COLO668 (cell line): ENCODE results near the gene CAB39L.

Experiments used
- DNase-seq: peaks from one replicate; lab custom pipeline; 2025; ENCODE audit not compliant: unreplicated experiment; lab: John Stamatoyannopoulos, UW

The CAB39L gene

GRCh38 chr13:49443704-49444523 lies at the start of gene CAB39L, which contains the start of gene SETDB2:
TSS of gene CAB39L (minus strand) at chr13:49444064. CDS start at chr13:49382910, 61,154 bp downstream.
TSS of gene SETDB2 (plus strand) at chr13:49444274. CDS start at chr13:49451894, 7,620 bp downstream.
- peak; percentile 100 for DNase-seq

DNA sequence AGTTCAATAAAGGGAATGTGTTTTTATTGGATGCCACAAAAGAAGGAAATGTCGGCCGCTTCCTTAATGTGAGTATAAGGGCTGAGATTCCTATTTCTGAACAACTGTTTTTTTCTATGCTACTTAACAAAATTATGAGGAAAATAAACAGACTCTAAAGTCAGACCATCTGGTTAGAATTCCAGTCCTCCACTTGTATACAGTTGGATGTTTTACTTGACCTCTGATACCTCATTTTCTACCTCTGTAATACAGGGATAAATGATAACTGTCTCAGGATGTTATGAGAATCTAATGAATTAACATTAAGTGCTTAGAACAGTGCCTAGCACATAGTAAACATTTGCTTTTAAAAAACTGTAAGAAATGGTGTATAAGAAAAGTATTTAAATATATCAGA lies 44.7 kb upstream of the CAB39L start:
- no peak for DNase-seq

DNA sequence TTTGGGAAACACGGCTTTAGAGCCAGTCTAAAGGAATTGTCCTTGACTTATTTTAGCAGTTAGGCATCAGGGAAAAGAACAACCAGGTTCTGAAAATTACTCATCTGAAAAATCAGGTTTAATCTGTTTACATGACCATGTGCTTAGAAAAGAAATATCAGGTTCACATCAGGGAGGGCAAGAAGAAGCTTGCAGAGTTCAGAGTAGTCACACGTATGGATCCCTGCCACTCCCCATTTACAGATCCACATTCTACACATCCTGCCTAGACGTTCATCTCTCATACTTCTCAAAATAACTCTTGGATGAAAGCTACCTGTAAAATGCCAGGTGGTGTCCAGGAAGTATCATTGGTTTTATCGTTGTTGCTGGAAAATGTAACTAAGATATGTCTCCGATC lies 37.9 kb upstream of the CAB39L start:
- no peak for DNase-seq

GRCh38 chr13:49476529-49476928 lies 32.7 kb upstream of the CAB39L start:
- no peak for DNase-seq

DNA sequence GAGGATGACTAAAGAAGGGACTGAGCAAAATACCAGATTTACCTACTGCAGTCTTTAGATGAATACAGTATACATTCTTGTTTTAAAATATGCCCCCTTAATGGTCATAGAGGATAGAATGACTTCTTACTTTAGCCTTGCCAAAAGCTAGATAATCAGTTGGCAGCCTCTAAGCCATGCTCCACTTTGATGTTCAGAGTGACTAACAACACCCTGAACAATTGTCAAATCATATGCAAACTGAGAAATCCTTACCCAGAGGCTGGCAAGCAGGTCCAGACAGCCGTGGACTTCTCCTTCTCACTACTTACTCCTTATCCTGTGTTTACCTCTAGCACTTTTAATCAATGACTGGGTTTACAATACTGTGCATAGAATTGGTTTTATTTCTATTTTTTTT lies 28.3 kb upstream of the CAB39L start:
- DNase-seq: no peak

DNA sequence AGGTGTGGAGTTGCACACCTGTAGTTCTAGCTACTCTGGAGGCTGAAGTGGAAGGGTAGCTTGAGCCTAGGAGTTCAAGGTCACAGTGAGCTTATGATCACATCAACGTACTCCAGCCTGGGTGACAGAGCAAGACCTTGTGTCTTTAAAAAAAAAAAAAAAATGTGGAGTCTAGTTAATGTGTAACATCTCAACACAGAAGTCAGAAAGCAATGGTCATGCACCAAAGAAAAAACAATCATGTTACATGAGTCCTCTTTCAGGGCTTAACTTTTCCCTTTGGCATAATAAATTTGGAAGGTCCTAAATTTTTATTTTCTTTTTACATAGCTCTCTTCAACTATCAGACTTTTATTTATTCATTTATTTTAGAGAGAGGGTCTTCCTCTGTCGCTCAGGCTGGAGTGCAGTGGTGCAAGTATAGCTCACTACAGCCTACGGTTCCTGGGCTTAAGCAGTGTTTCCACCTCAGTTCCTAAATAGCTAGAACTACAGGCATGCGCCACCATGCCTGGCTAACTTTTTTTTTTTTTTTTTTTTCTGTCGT lies 22.5 kb upstream of the CAB39L start:
- no peak for DNase-seq

DNA sequence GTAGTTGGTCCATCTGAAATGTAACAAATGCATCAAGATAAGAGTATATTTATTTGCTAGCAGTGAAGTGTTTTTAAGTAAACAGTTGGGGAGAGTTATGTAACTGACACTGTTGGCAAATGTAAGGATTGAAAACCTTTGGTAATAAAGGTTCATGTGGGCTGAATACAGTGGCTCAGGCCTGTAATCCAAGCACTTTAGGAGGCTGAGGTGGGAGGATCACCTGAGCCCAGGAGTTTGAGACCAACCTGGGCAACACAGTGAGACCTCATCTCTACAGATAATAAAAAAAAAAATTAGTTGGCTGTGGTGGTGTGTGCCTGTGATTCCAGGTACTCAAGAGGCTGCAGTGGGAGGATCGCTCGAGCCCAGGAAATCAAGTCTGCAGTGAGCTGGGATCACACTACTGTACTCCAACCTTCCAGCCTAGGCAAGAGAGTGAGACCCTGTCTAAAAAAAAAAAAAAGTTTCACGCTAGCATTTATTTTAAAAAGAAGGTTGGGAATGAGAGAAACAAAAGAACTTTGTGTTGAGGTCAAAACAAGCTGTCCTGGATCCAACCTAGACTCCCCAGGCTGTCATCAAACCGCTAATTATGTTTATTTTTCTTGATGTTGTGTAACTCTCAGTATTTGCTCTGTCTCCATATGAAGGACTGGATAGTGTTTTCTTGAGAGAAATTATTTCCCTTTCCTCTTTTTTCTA lies 20.9 kb upstream of the CAB39L start:
- DNase-seq: no peak

DNA sequence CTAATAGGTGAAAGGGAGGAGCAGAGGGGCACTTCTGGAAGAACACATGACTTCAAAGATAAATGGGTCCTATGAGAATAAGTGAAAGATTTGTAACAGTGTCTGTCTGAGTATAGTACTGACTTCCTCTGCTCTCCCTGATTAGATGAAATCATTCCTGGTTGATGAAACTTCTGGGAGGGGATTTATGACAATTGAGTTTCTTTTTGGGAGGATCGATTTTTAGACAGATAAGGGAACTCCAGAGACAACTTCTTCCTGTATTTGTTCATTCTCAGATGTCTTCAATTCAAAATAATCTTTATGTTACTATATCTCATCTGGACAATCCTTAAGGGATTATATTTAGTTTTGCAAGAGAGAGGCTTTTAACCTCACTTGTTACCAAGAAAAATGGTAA lies 20.2 kb upstream of the CAB39L start:
- DNase-seq: no peak

GRCh38 chr13:49459580-49459979 lies 15.7 kb upstream of the CAB39L start:
- no peak for DNase-seq

GRCh38 chr13:49457221-49457620 lies 13.4 kb upstream of the CAB39L start:
- no peak for DNase-seq

- no peak for DNase-seq
These were observed 12.3 kb upstream of the CAB39L start for GRCh38 chr13:49456156-49456555.

- no peak for DNase-seq
These were observed 11.1 kb upstream of the CAB39L start for GRCh38 chr13:49455007-49455398.

DNA sequence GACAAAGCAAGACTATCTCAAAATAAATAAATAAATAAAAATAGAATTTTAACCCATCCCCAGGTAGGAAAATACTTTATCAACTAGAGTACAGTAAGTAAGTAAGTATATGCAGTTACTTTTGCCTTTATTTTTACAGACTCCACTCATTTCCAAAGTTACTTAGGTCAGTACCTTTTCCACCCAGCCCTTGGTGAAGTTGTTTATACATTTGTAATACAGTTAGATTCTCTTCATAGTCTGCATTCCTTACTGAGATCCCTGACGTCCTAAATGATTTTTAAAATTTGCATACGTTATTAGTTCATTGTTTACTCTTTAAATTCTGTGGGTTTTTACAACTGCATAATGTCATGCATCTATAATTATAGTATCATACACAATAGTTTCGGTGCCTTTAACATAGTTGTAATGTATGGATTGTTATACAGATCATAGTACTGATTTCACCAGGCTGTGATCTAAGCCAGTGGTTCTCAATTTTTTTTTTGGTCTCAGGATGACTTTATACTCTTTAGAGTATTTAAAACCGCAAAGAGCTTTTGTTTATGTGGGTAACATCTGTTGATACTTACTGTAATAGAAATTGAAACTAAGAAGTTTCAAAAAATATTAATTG lies 10.6 kb upstream of the CAB39L start:
- DNase-seq: no peak

GRCh38 chr13:49453465-49453864 lies 9.6 kb upstream of the CAB39L start:
- DNase-seq: no peak

DNA sequence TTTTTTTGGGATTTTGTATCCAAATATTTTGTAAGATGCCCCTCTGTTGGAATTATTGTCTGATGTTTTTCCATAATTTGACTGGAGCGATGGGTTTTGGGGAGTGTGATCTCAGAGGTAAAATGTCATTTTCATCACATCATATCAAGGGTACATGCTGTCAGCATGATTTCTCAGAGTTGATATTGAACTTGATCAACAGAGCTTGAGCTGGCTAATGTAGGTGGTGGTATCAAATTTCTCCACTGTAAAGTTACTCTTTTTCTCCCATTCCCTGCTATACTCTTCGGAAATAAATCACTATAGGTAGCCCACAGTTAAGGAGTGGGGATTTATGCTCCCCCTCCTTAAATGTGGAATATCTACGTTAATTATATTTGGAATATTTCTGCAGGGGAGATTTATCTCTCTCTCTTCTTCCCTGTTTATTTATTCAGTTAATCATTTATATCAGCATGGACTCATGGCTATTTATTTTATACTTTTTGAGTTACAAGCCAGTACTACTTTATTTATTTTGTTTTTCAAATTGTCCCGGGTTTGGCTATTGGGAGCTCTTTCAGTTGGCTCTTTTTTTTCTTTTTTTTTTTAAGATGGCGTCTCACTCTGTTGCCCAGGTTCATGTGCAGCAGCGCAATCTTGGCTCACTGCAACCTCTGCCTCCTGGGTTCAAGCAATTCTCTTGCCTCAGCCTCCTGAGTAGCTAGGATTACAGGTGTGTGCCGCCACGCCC lies 9.0 kb upstream of the CAB39L start:
- DNase-seq: no peak

GRCh38 chr13:49450105-49450819 lies 6.4 kb upstream of the CAB39L start:
- no peak for DNase-seq

DNA sequence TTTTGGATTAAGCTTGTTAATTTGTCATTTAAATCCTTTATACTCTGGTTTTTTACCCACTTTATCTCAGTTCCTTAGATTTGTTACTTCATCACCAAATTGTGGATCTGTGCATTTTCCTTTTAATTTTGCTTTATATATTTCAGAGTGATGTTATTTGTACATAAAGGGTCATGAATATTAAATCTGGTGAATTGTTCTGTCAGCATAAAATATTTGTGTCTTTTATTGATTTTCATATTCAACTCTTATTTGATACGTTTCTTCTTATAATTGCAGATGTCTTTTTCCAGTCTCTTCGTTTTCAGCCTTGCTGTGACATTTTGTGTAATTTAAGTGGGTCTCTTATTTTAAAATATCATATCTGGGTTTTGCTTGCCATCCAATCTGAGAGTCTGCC lies 4.9 kb upstream of the CAB39L start:
- DNase-seq: no peak

DNA sequence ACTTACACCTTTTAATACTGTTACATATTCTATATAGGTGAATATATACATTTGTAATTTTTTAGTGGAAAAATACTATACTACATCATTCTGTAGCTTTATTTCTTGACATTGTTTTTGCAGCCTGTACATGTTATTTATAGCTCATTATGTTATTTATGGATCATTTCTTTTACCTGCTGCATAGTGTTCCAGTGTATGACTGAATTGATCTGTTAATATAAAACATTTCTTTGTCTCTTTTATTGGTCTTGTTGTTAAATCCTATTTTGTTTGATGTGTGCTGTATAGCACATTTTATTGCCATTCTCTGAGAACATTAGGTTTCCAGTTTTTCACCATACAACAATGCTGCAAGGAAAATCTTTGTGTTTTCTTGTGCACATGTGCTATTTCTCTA lies 2.6 kb upstream of the CAB39L start:
- DNase-seq: no peak

DNA sequence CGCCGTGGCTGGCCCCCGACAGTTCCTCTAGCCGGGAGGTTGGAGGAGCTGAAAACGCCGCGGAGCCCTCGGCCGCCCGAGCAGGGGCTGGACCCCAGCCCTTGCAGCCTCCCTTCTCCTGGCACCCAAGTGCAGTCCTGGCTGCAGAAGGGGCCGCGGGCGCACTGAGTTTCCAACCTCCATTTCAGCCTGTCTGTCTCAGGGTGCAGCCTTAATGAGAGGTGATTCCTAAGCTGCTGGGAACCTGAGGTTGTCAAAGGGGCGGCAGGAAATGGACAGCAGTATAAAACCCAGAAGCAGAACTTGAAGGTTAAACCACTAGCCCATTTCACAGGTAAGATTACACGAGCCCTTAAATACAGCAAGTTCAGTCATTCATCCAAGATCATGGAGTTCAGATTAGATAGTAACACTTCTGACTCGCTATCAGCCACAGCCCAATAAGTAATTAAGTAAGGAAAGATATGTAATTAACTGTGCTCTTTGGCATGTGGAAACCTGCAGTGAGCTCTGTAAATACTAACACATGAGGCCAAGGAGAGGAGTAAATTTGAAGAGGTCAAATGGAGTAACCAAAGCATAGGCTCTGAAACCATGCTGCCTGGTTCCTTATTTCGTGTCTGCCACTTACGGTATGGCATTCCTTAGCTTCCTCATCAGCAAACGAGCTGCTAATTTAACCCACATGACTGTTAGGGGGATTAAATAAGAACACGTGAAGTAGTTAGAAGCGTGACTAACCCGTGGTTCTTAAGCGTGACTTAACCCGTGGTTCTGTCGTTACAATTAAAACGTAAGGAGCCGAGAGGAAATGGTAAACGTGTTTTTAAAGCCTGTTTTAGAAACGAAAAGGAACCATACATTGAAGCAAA lies 896 bp upstream of the CAB39L start:
- DNase-seq: peak; percentile 39

DNA sequence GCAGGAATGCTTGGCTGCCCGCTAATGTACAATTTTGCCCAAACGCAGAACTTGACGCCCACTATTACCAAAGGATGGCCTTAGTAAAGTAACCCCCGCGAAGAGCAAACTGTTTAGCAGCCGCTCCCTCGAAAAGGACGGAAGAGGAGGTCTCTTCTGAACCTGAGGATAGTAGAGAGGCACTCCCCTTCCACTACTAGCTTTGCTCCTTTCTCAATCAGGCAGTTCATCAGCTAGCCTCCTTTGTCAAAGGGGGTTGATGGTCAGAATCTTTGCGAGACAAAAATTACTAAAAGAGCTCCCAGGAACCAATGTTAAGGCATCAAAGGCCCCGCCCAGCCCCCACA lies 534 bp downstream of the CAB39L start:
- DNase-seq: no peak
